NT2/D1 (cell line): Measurements from ENCODE around the gene SNX11.
"Not testable (repeated sequence)": the region's sequence is repeated elsewhere in the genome, so short reads cannot be mapped to it uniquely, and the experiment has no call there.

ENCODE experiments used
- SUZ12 ChIP-seq: IDR thresholded peaks from 2 replicates; pipeline ENCODE4 v1.6.1; 2011; ENCODE audit not compliant: insufficient read length, insufficient read depth; ENCODE audit errors: extremely low read depth
- ZNF274 ChIP-seq: IDR thresholded peaks from 2 replicates; pipeline ENCODE4 v1.6.1; 2011; ENCODE audit warnings: mild to moderate bottlenecking, low read depth, low read length

GRCh38 chr17:48072811-48073210 is 34.8 kb upstream of the SNX11 start:
- TF ChIP-seq SUZ12, ZNF274: not testable (repeated sequence)
